H9 (cell line): ENCODE measurements around the gene ZBTB25. TPM values are rescaled to one million over a fixed set of nuclear protein-coding genes. Genes with fewer than 3 reads are reported as not detected.

Experiments
- DNase-seq: peaks from one replicate; pipeline ENCODE4 v3.0.0-alpha.2; 2017
- H2AFZ ChIP-seq: one replicate; pipeline ENCODE4 v1.6.1; 2013; ENCODE audit warnings: mild to moderate bottlenecking, low read length, control low read depth, moderate library complexity
- H2AK5ac ChIP-seq: 2 replicates; pipeline ENCODE4 v1.6.1; 2013; ENCODE audit warnings: low read length, control low read depth, mixed read lengths; ENCODE audit not compliant: insufficient read length
- H2BK120ac ChIP-seq: one replicate; pipeline ENCODE4 v1.6.1; 2013; ENCODE audit warnings: low read depth, mild to moderate bottlenecking, low read length, control low read depth, inconsistent platforms; ENCODE audit not compliant: poor library complexity, severe bottlenecking
- H2BK12ac ChIP-seq: 2 replicates; pipeline ENCODE4 v1.6.1; 2013; ENCODE audit warnings: low read length, control low read depth, mixed read lengths, low read depth; ENCODE audit not compliant: insufficient read length
- H2BK15ac ChIP-seq: 2 replicates; pipeline ENCODE4 v1.6.1; 2013; ENCODE audit warnings: low read depth, low read length, control low read depth
- H2BK20ac ChIP-seq: one replicate; pipeline ENCODE4 v1.6.1; 2013; ENCODE audit warnings: low read depth, mild to moderate bottlenecking, low read length, control low read depth, inconsistent platforms; ENCODE audit not compliant: poor library complexity, severe bottlenecking
- H2BK5ac ChIP-seq: 2 replicates; pipeline ENCODE4 v1.6.1; 2013; ENCODE audit warnings: low read length, control low read depth, mixed read lengths; ENCODE audit not compliant: insufficient read length
- H3K14ac ChIP-seq: 2 replicates; pipeline ENCODE4 v1.6.1; 2013; ENCODE audit warnings: low read length, control low read depth; ENCODE audit not compliant: insufficient read depth
- H3K18ac ChIP-seq: 2 replicates; pipeline ENCODE4 v1.6.1; 2013; ENCODE audit warnings: low read depth, mild to moderate bottlenecking, mixed read lengths, low read length, control low read depth; ENCODE audit not compliant: insufficient read length
- H3K23ac ChIP-seq: 2 replicates; pipeline ENCODE4 v1.6.1; 2013; ENCODE audit warnings: low read length, control low read depth, mixed read lengths, low read depth; ENCODE audit not compliant: insufficient read length
- H3K23me2 ChIP-seq: 2 replicates; pipeline ENCODE4 v1.6.1; 2013; ENCODE audit warnings: low read depth, mild to moderate bottlenecking, mixed read lengths, low read length, control low read depth; ENCODE audit not compliant: insufficient read length, poor library complexity, severe bottlenecking
- H3K27ac ChIP-seq: 2 replicates; pipeline ENCODE4 v1.5.1; 2013; ENCODE audit warnings: low read length, control low read depth, mixed read lengths, low read depth; ENCODE audit not compliant: insufficient read length
- H3K27me3 ChIP-seq: 2 replicates; pipeline ENCODE4 v1.6.1; 2013; ENCODE audit warnings: low read length, control low read depth, inconsistent platforms; ENCODE audit not compliant: insufficient read depth
- H3K4ac ChIP-seq: 2 replicates; pipeline ENCODE4 v1.6.1; 2013; ENCODE audit warnings: low read depth, mild to moderate bottlenecking, control low read depth, inconsistent platforms, low read length, moderate library complexity
- H3K4me1 ChIP-seq: 2 replicates; pipeline ENCODE4 v1.6.1; 2013; ENCODE audit warnings: low read length, control low read depth, inconsistent platforms; ENCODE audit not compliant: insufficient read depth
- H3K4me2 ChIP-seq: 2 replicates; pipeline ENCODE4 v1.6.1; 2013; ENCODE audit warnings: low read length, control low read depth, mixed read lengths; ENCODE audit not compliant: insufficient read length, insufficient read depth
- H3K56ac ChIP-seq: 2 replicates; pipeline ENCODE4 v1.6.1; 2013; ENCODE audit warnings: low read depth, mild to moderate bottlenecking, mixed read lengths, low read length, control low read depth; ENCODE audit not compliant: insufficient read length
- H3K79me1 ChIP-seq: 2 replicates; pipeline ENCODE4 v1.6.1; 2013; ENCODE audit warnings: low read depth, mild to moderate bottlenecking, moderate library complexity, low read length, control low read depth, inconsistent platforms; ENCODE audit not compliant: insufficient read depth, poor library complexity, severe bottlenecking
- H3K79me2 ChIP-seq: 2 replicates; pipeline ENCODE4 v1.6.1; 2013; ENCODE audit warnings: low read length, control low read depth, inconsistent platforms; ENCODE audit not compliant: insufficient read depth
- H3K9ac ChIP-seq: 2 replicates; pipeline ENCODE4 v1.6.1; 2013; ENCODE audit warnings: low read length, control low read depth, mixed read lengths; ENCODE audit not compliant: insufficient read length; ENCODE audit errors: extremely low read depth
- H3K9me3 ChIP-seq: one replicate; pipeline ENCODE4 v1.6.1; 2013; ENCODE audit warnings: low read depth, low read length, inconsistent platforms; ENCODE audit not compliant: control insufficient read depth
- H3T11ph ChIP-seq: one replicate; pipeline ENCODE4 v1.6.1; 2013; ENCODE audit warnings: mild to moderate bottlenecking, low read length, control low read depth, inconsistent platforms
- H4K20me1 ChIP-seq: one replicate; pipeline ENCODE4 v1.6.1; 2013; ENCODE audit not compliant: control insufficient read depth, insufficient read length, insufficient read depth
- H4K5ac ChIP-seq: 2 replicates; pipeline ENCODE4 v1.6.1; 2013; ENCODE audit warnings: low read depth, mild to moderate bottlenecking, mixed read lengths, low read length, control low read depth; ENCODE audit not compliant: insufficient read length
- H4K8ac ChIP-seq: replicated peaks from 2 replicates; pipeline ENCODE4 v1.6.1; 2013; ENCODE audit warnings: low read length, control low read depth, mixed read lengths, low read depth; ENCODE audit not compliant: insufficient read length
- H4K91ac ChIP-seq: 2 replicates; pipeline ENCODE4 v1.6.1; 2013; ENCODE audit warnings: low read depth, mild to moderate bottlenecking, moderate library complexity, mixed read lengths, low read length, control low read depth; ENCODE audit not compliant: insufficient read length
- H3K27ac Mint-ChIP-seq, 3 experiments: 2 replicates in 2 of 3; 3 replicates in 1 of 3; pipeline ENCODE4 v1.8.0; 2020 to 2021; ENCODE audit warnings: mixed read lengths in 3 of 3, mild to moderate bottlenecking in 1 of 3, moderate library complexity in 1 of 3
- H3K27me3 Mint-ChIP-seq: 2 replicates; pipeline ENCODE4 v1.8.0; 2021; ENCODE audit warnings: low read depth, mild to moderate bottlenecking, moderate library complexity, mixed read lengths
- H3K36me3 Mint-ChIP-seq, 3 experiments: 2 replicates in 2 of 3; 3 replicates in 1 of 3; pipeline ENCODE4 v1.8.0; 2020 to 2021; ENCODE audit warnings: low read depth in 3 of 3, mixed read lengths in 3 of 3; ENCODE audit not compliant: insufficient read depth in 1 of 3
- H3K4me1 Mint-ChIP-seq, 2 experiments: 2 replicates each; pipeline ENCODE4 v1.8.0; 2020; ENCODE audit warnings: mixed read lengths in 2 of 2
- H3K4me3 Mint-ChIP-seq, 2 experiments: 2 replicates in 1 of 2; 3 replicates in 1 of 2; pipeline ENCODE4 v1.8.0; 2020 to 2021; ENCODE audit warnings: mild to moderate bottlenecking in 2 of 2, mixed read lengths in 2 of 2, moderate library complexity in 1 of 2
- H3K9me3 Mint-ChIP-seq, 2 experiments: 2 replicates in 1 of 2; 3 replicates in 1 of 2; pipeline ENCODE4 v1.8.0; 2020; ENCODE audit warnings: mild to moderate bottlenecking in 2 of 2, mixed read lengths in 2 of 2, moderate library complexity in 1 of 2
- WGBS: extraction: QIAGEN DNeasy Blood & Tissue Kit; methylation state at CpG from one replicate; pipeline ENCODE4 v1.1.7; 2013; ENCODE audit warnings: missing lambda C conversion rate, low lambda C conversion rate, mixed read lengths; ENCODE audit not compliant: insufficient read length; ENCODE audit errors: extremely low coverage; 5-methylcytosine and 5-hydroxymethylcytosine counted together
- total RNA-seq: library from RNA; stranded (reverse); gene quantifications from 2 replicates; pipeline ENCODE4 v1.2.1, GENCODE V29; 2021
- TF ChIP-seq, protein P1 (sequence below): fragments of 200-600 bp; sonication (generic); conservative IDR thresholded peaks from 3 replicates; pipeline ENCODE4 v1.8.0; 2021; ENCODE audit warnings: antibody characterized with exemption, mild to moderate bottlenecking

Gene ZBTB25
- total RNA-seq, 1 experiment from 2014 or later, result 8.2 TPM

DNA sequence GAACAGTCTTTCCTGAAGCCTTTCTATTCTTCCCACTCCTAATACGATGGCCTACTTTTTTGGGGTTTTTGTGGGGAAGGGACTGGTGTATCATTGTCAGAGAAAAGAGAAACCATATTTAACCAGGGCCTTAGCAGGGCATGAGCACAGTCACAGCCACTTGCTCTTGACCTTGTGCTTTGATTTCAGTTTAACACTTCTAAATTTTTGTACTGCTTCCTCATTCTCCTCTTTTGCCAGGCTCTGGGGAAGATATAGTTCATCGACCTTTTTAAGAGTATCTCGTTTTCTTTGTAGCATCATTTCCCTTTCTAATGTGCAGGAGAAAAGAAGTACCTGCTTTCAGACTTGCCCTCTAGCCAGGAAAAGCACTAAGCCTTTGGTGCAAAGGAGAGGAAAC is 3.1 kb upstream of the ZBTB25 start:
- H4K5ac ChIP-seq, result no peak overlapping the region
- TF ChIP-seq, protein P1, sequence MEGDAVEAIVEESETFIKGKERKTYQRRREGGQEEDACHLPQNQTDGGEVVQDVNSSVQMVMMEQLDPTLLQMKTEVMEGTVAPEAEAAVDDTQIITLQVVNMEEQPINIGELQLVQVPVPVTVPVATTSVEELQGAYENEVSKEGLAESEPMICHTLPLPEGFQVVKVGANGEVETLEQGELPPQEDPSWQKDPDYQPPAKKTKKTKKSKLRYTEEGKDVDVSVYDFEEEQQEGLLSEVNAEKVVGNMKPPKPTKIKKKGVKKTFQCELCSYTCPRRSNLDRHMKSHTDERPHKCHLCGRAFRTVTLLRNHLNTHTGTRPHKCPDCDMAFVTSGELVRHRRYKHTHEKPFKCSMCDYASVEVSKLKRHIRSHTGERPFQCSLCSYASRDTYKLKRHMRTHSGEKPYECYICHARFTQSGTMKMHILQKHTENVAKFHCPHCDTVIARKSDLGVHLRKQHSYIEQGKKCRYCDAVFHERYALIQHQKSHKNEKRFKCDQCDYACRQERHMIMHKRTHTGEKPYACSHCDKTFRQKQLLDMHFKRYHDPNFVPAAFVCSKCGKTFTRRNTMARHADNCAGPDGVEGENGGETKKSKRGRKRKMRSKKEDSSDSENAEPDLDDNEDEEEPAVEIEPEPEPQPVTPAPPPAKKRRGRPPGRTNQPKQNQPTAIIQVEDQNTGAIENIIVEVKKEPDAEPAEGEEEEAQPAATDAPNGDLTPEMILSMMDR, result no peak
- no peaks in the 10 kb centered on the region for H3K27me3 ChIP-seq
- H2AFZ ChIP-seq, result no peak overlapping the region
- Mint-ChIP-seq H3K36me3 (peaks cover 0 to 7% (median 3%) of the 10 kb centered on the region in 3 experiments; a peak in 3 of 7 replicates), H3K4me3 (peak overlapping the region in 1 of 2 experiments; percentile 86; a peak in 2 of 5 replicates), H3K27me3 (no peaks in the 10 kb centered on the region), H3K9me3 (no peaks in the 10 kb centered on the region), H3K27ac (peak overlapping the region in 1 of 3 experiments; percentile 70; a peak in 2 of 7 replicates), H3K4me1 (peaks cover 62 to 63% of the 10 kb centered on the region in 2 experiments)
- H2BK5ac ChIP-seq, result no peak overlapping the region
- no peak overlapping the region for H2BK12ac ChIP-seq
- peaks cover 33% of the 10 kb centered on the region; the same call in 1 of the 2 replicates for H3K79me2 ChIP-seq
- peaks cover 15% of the 10 kb centered on the region for H3K23me2 ChIP-seq
- DNase-seq, result no peak
- no peak overlapping the region for H3K18ac ChIP-seq
- no CpG with 5 or more reads among the region's 3 CpGs for WGBS
- no peak overlapping the region for H2BK15ac ChIP-seq
- H3K79me1 ChIP-seq, result no peaks in the 10 kb centered on the region
- no peak overlapping the region for H3K56ac ChIP-seq
- no peak overlapping the region for H2BK120ac ChIP-seq
- H2AK5ac ChIP-seq, result no peak overlapping the region
- H3K9me3 ChIP-seq, result no peaks in the 10 kb centered on the region
- H3K4me2 ChIP-seq, result no peak overlapping the region
- H4K20me1 ChIP-seq, result no peaks in the 10 kb centered on the region
- no peak overlapping the region for H2BK20ac ChIP-seq
- no peak overlapping the region for H3K9ac ChIP-seq
- no peak overlapping the region for H3K4ac ChIP-seq
- no peak overlapping the region for H4K91ac ChIP-seq
- no peak overlapping the region for H3K23ac ChIP-seq
- no peaks in the 10 kb centered on the region; the same call in 1 of the 2 replicates for H3K4me1 ChIP-seq
- no peak overlapping the region for H4K8ac ChIP-seq
- no peak overlapping the region for H3K27ac ChIP-seq
- H3K14ac ChIP-seq, result no peak overlapping the region
- no peak overlapping the region for H3T11ph ChIP-seq
